ENCODE data around the gene TSPEAR. TPM values are rescaled to one million over a fixed set of nuclear protein-coding genes. Genes with fewer than 3 reads are reported as not detected.

Gene TSPEAR
- total RNA-seq, 2 experiments from 2014 or later = not detected

DNA sequence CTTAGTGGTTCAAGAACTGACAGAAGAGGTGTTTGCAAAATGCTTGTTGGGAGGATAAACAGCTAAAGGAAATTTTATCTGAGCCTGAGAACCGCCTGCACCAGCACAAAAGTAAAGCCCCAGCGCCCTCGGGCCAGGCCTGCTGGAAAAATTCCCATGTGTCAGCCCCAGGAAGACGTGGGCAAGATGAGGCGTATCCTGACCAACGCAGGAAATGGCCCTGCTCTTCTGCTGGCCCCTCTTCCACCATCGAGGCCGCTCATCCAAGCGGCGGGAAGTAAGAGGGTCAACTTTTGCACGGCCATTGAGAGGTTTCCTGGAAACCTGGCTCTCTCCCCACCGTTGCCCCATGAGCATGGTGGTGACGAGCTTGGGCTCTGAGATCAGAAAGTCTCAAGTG is 216.4 kb downstream of the TSPEAR start:
- H3K9me3 ChIP-seq (ENCODE audit: low read length) = no peaks in the 10 kb centered on the region
- CTCF ChIA-PET (ENCODE audit: unreplicated experiment) = no interaction called here
- TF ChIP-seq CTCF (conservative IDR thresholded peaks at IDR 0.05; ENCODE audit: low read length) (no peak), EZH2phosphoT487 (IDR thresholded peaks at IDR 0.05; ENCODE audit: borderline replicate concordance, low read depth, low read length) (no peak)
- H4K20me1 ChIP-seq (ENCODE audit: insufficient read depth, low read length) = no peaks in the 10 kb centered on the region
- H2AFZ ChIP-seq (ENCODE audit: low read length) = no peak overlapping the region
- H3K4me3 ChIP-seq (ENCODE audit: low read depth, low read length, poor library complexity, severe bottlenecking) = no peak overlapping the region
- no TSS peak for BruUV-seq (replicated peaks)
- no peak for DNase-seq (ENCODE audit: low spot score)
- H3K27ac ChIP-seq (ENCODE audit: low read depth, low read length, poor library complexity, severe bottlenecking) = no peak overlapping the region
- POLR2A ChIA-PET = interaction anchor here (0.6 kb wide), 1 partner anchor 9 kb away, joined by 6 read pairs; no protein-coding TSS in a partner anchor
- intact Hi-C loops (cut with micrococcal nuclease; ENCODE audit: unreplicated experiment) = no loop called here
- no peaks in the 10 kb centered on the region for H3K79me2 ChIP-seq (ENCODE audit: insufficient read depth, low read depth, low read length)
- no peak overlapping the region for H3K4me2 ChIP-seq (ENCODE audit: low read length)
- H3K4me1 ChIP-seq (ENCODE audit: insufficient read depth, low read length, poor library complexity, severe bottlenecking) = no peaks in the 10 kb centered on the region
- no peaks in the 10 kb centered on the region for H3K9me2 ChIP-seq (ENCODE audit: insufficient read depth, low read length)
- no peaks in the 10 kb centered on the region for H3K36me3 ChIP-seq (ENCODE audit: insufficient read depth, low read length)

DNA sequence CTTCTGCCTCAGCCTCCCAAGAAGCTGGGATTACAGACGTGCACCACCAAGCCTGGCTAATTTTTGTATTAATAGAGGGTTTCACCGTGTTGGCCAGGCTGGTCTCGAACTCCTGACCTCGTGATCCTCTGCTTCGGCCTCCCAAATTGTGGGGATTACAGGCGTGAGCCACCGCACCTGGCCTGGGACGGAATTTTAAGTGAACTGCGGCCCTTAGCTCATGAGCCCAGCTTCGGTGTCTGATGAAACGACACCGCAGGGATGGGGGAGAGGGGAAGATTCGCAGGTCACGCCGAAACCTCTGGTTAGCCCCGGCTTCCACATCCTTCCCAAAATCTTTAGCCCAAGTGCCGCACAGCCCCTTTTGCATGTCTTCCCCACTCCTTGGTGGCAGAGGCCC is 217.0 kb downstream of the TSPEAR start:
- no TSS peak for BruUV-seq (replicated peaks)
- no peaks in the 10 kb centered on the region for H3K79me2 ChIP-seq (ENCODE audit: insufficient read depth, low read depth, low read length)
- CTCF ChIA-PET (ENCODE audit: unreplicated experiment) = no interaction called here
- POLR2A ChIA-PET = interaction anchor here (0.6 kb wide), 2 partner anchors 10 to 510 kb away, joined by 3 to 6 read pairs; no protein-coding TSS in a partner anchor
- TF ChIP-seq EZH2phosphoT487 (IDR thresholded peaks at IDR 0.05; ENCODE audit: borderline replicate concordance, low read depth, low read length) = no peak
- no peak for TF ChIP-seq CTCF (conservative IDR thresholded peaks at IDR 0.05; ENCODE audit: low read length)
- no peaks in the 10 kb centered on the region for H4K20me1 ChIP-seq (ENCODE audit: insufficient read depth, low read length)
- DNase-seq (ENCODE audit: low spot score) = no peak
- no peak overlapping the region for H3K4me2 ChIP-seq (ENCODE audit: low read length)
- H3K9me3 ChIP-seq (ENCODE audit: low read length) = no peaks in the 10 kb centered on the region
- H3K36me3 ChIP-seq (ENCODE audit: insufficient read depth, low read length) = no peaks in the 10 kb centered on the region
- H3K9me2 ChIP-seq (ENCODE audit: insufficient read depth, low read length) = no peaks in the 10 kb centered on the region
- intact Hi-C loops (cut with micrococcal nuclease; ENCODE audit: unreplicated experiment) = no loop called here
- no peak overlapping the region for H2AFZ ChIP-seq (ENCODE audit: low read length)
- H3K27ac ChIP-seq (ENCODE audit: low read depth, low read length, poor library complexity, severe bottlenecking) = no peak overlapping the region
- H3K4me1 ChIP-seq (ENCODE audit: insufficient read depth, low read length, poor library complexity, severe bottlenecking) = no peaks in the 10 kb centered on the region
- H3K4me3 ChIP-seq (ENCODE audit: low read depth, low read length, poor library complexity, severe bottlenecking) = no peak overlapping the region

GRCh38 chr21:44492567-44493385 is 218.6 kb downstream of the TSPEAR start:
- Histone ChIP-seq H3K4me2 (ENCODE audit: low read length) (no peak overlapping the region), H3K9me2 (ENCODE audit: insufficient read depth, low read length) (no peaks in the 10 kb centered on the region), H3K79me2 (ENCODE audit: insufficient read depth, low read depth, low read length) (no peaks in the 10 kb centered on the region), H3K4me3 (ENCODE audit: low read depth, low read length, poor library complexity, severe bottlenecking) (no peak overlapping the region), H3K27ac (ENCODE audit: low read depth, low read length, poor library complexity, severe bottlenecking) (no peak overlapping the region), H3K4me1 (ENCODE audit: insufficient read depth, low read length, poor library complexity, severe bottlenecking) (no peaks in the 10 kb centered on the region), H3K36me3 (ENCODE audit: insufficient read depth, low read length) (no peaks in the 10 kb centered on the region), H4K20me1 (ENCODE audit: insufficient read depth, low read length) (no peaks in the 10 kb centered on the region), H3K9me3 (ENCODE audit: low read length) (no peaks in the 10 kb centered on the region), H2AFZ (ENCODE audit: low read length) (no peak overlapping the region)
- BruUV-seq (replicated peaks) = no TSS peak
- TF ChIP-seq EZH2phosphoT487 (IDR thresholded peaks at IDR 0.05; ENCODE audit: borderline replicate concordance, low read depth, low read length) = no peak
- TF ChIP-seq CTCF (conservative IDR thresholded peaks at IDR 0.05; ENCODE audit: low read length) = no peak
- ChIA-PET POLR2A (no interaction called here), CTCF (ENCODE audit: unreplicated experiment) (no interaction called here)
- intact Hi-C loops (cut with micrococcal nuclease; ENCODE audit: unreplicated experiment) = no loop called here
- DNase-seq (ENCODE audit: low spot score) = no peak

Measured in OCI-LY7 (cell line).